GM19239 (cell line): Measurements from ENCODE around the gene GPR34.
"Not testable (repeated sequence)": the region's sequence is repeated elsewhere in the genome, so short reads cannot be mapped to it uniquely, and the experiment has no call there.

Experiments used
- DNase-seq: peaks from one replicate; pipeline ENCODE4 v3.0.0; 2011; ENCODE audit warnings: low spot score; ENCODE audit not compliant: insufficient read length
- FAIRE-seq: peaks from 2 replicates; lab custom pipeline; 2011; peaks lifted over from hg19 to GRCh38; lab: Jason Lieb, UNC

Gene GPR34, protein sequence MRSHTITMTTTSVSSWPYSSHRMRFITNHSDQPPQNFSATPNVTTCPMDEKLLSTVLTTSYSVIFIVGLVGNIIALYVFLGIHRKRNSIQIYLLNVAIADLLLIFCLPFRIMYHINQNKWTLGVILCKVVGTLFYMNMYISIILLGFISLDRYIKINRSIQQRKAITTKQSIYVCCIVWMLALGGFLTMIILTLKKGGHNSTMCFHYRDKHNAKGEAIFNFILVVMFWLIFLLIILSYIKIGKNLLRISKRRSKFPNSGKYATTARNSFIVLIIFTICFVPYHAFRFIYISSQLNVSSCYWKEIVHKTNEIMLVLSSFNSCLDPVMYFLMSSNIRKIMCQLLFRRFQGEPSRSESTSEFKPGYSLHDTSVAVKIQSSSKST

DNA sequence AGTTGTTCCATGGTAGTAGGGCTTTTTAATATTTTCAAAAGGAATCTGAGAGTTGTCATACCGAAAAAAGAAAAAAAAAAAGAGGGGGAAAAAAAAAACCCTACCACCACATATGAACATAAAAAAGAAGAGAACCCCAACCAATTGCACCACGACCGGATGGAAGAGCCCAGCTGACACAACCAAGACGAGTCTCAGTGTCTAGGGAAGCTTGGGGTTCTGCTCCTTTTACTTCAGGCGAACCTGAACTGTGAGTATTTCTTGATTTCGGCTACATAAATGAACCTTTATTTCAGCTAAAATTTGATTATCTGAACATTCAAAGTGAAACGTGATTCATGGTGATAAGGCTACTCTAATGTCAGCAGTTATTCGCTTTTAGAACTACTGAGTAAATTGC is at the start of gene GPR34:
Gene GPR34, plus strand, starts transcription at position 139 of the 400 bp plus-strand sequence. CDS start 6,661 bp downstream, outside the sequence.
- FAIRE-seq (peak; percentile 95), DNase-seq (no peak)

DNA sequence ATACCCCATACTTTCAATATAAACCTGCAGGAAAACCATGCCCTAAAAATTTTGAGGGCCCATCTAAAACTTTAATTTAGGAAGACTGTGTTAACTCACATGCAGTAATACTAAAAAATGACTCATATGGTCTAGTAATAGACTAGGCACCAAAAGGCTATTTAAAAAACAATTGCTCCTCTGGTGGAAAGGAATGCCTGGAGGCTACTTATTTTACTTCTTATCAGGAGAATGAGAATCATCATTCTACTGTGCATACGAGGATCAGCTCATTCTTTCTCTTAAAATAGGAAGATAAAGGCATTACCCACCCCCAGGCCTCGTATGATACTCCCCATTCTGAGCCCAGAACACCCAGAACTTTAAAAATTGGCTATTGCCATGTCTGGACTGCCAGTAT is 42.6 kb upstream of the GPR34 start:
- FAIRE-seq, DNase-seq: not testable (repeated sequence)

DNA sequence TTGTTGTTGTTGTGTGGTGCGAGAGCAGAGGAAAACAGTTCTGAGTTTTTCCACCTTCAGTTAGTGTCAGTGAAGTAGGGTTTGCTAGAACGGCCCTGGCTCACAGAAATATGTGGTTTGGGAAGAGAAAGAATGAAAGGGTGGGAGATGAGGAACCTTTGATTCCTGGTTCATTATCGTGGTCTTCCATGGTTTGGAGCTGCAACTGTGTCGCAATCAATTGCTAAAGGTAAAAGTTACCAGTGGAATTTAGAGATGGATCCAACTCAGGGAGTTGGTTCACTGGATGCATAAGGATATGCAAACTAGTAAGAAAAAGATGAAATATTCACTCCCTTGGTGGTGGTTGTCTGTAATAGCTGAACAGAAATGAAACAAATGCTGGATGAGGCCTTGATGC is 35.6 kb upstream of the GPR34 start:
- FAIRE-seq = no peak

DNA sequence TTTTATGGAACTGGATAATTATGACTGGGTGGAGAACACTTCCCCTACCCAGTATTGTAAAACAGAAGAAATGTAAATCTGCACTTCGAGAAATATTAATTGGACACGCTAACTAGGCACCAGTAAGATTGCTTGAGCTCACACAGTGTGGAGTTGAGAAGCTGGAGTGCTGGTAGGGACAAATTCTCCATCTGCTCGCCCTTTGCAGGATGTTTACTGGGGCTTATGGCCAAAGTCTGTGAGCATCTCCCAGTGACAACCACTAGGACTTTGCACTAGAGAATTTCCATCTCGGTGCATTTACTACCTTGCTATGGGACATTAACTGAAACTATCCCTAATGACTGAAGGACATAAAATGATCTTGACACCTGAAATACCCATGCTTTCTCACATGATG is 33.7 kb upstream of the GPR34 start:
- FAIRE-seq (no peak), DNase-seq (no peak)

More for the DNA sequence above, 35.6 kb upstream of the GPR34 start:
- no peak for DNase-seq

DNA sequence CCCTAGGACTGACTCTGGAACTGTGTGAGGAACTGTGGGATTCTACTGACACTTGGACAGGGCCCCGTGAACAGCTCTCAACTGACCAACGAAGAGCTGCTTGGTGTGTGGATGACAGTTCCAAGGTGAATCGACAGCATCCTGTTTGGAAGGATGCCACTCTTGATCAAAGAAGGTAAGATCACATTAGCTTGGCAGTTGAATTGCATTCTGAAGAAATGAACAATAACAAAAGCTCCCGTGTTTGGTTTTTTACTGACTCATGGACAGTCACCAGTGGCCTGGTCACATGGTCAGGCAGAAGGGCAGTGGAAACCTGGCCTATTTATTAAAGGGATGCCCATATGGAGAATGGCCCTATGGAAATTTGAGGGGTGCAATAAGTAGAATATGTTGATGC is 33.1 kb upstream of the GPR34 start:
- FAIRE-seq (no peak), DNase-seq (no peak)

DNA sequence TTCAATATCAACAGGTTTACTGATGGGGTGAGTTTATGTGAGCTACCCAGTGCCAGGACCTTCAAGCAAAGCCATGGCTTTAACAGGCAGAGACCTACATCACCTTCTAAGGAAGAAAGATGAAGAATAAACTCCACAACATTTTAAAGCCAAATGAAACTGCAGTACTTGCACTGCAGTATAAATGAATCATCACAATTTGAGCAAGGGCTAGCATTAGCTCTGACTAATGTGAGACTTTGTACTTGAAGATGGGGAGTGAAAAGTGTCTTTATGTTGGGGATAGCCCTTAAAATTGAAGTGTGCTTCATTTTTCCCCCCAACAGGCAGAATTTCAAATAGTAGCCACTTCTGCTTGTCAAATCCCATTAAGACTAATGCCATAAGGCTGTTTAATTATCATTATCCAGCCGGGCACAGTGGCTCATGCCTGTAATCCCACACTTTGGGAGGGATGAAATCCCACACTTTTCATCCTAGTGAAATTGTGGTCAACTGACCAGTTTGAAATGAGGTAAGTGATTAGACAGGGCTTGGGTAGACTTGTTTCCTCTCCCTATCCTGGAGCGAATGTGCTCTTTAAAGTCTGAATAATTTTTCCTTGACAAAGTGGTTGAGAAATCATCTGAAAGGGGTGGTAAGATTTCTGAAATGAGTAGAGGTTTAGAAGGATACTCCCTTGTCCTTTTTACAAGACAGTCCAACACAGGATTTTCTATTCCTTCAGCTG is 27.2 kb upstream of the GPR34 start:
- no peak for DNase-seq
- peak; percentile 63 for FAIRE-seq

DNA sequence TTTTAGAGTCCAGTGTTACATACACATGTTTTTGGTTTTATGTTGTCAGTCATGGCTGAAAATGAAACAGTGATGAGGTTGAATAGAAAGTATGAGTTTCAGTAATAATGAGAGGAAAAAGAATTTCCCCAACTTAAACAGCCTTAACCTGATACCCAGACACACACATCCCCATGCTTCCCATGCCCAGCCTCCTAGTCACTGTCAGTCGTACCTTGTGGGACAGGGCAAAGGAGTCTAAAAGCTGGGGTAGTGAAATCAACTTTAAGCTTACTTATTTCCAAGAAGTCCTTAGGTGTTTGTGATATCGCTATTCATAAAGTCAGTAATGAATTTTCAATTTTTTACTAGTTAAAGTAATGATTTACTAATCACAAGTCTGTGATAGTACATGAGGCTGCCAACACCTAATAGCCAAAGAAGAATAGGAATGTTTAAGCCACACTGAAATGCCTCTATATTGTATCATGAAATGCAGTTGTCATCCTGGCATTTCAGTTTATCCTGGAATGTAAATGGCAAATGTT is 24.3 kb upstream of the GPR34 start:
- FAIRE-seq = peak; percentile 81
- DNase-seq = no peak

DNA sequence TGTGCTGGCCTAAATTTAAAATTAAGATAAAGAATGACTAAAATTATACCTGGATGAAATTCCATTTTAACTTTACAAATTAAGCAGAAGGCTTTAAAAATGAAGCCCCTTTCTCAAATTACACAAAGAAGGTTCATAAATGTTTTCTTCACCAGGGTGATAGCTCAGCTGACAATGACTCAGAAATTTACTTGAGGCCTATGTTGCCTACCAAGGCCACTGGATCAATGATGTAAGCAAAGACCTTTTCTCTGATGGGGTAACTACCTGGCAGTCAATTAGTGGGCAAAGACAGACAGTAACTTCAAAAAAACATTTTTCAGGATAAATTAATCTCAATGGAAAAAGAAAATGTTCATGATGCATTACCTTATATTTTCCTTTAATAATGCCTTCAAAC is 23.9 kb upstream of the GPR34 start:
- no peak for DNase-seq
- FAIRE-seq = peak; percentile 40

DNA sequence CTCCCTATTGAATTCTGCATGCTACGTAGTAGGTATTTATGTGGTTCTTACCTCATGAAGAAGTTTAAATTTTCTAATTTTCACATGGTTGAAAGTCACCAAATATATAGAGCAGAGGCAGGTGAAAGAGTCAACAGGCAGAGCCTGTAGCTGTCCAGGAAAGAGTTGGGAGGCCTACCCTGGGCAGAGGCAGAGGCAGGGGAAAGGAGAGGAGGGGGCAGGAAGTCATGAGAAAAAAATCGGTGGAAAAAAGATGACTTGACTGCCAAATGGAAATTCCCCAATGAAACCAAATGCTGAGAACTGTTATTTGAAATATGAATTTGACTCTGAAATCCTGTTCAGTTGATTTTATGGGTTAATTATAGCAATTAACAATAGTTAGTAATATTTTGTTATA is 23.1 kb upstream of the GPR34 start:
- DNase-seq (no peak), FAIRE-seq (no peak)

DNA sequence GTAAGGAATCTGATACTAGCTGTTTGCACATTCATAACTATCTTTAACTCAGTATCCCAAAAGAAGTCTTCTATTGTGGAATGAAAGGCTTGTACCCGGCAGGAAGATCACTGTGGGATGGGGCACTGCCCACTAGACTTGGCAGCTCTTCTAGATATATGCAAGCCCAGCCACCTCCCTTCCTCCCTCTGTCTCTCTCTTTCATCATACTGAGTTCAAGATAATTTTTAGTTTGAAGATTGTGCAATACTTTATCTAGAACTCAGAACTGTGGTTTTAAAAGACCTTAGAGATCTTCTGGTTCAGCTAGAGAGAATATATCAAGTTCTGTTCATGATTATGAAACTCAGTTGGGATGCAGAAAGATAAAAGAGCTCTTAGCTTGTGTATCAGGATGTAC is 22.5 kb upstream of the GPR34 start:
- DNase-seq (no peak), FAIRE-seq (peak; percentile 74)

DNA sequence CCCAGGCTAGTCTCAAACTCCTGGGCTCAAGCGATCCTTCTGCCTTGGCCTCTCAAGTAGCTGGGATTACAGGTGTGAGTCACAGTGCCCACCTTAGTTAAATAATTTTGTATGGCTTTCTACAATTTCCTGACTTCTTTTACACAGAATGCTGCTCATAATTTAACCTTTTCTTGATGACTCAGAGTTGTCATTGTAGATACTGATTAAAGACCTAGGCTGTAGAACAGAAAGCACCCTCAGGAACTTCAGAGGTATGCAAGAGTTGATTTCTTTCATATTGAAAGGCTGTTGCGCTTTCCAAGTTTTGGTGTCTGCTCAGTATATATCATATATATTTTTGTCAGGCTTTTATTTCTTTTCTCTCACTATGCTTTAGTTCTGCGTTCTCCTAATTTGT is 21.1 kb upstream of the GPR34 start:
- peak; percentile 75 for FAIRE-seq

DNA sequence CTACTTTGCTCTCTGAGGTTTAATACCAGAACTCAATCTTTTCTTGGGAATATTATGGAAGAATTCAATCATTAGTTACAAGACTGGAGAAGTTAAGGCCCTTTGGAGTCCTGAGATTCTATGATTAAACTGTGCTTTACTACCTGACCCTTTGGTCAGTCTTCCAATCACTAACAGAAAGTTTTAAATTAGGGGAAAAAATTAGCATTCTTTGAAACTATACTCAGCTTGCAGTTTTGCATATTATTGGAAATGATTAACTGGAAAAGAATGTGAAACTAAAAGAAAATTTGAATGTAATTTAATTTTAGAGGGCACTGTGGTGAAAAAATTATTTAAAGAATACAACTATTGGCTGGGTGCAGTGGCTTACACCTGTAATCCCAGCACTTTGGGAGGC is 18.7 kb upstream of the GPR34 start:
- no peak for FAIRE-seq
- no peak for DNase-seq

More for the DNA sequence above, 21.1 kb upstream of the GPR34 start:
- DNase-seq = no peak

DNA sequence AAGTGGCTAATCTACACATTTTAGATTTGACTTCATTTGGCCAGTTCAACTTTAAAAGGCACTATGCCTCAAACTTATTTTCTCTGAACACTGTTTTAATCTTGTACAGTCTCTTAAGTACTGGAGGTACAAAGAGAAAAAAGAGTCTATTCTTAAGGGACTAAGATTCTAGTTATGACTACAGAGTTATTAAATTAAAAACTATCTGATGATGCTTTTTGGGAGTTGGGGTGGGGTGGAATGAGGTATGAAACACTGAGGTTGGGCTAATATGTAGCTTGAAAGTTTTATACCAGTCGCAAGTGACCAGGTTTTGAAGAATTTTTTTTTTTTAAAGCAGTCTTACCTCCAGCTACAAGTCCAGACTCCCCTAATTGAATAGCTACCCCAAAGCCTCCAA is 17.7 kb upstream of the GPR34 start:
- FAIRE-seq (no peak), DNase-seq (no peak)

DNA sequence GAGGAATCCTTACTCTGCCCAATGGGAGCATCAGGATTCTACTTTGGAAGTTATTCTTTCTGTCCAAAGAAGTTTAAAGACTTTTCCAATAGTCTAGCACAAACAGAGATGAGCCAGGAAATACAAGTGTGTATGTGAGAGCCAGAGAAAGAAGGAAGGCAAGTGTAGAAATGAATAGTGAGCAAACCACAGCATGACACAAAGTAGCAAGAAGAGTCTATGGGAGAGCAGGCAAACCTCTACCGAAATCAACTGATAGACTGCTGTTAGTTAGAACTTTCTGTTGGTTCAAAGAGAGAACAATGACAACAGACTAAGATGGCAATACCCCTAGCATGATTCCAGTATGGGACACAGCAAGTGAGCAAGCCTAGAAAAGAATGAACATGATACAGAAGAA is 16.1 kb upstream of the GPR34 start:
- DNase-seq = no peak
- peak; percentile 68 for FAIRE-seq

DNA sequence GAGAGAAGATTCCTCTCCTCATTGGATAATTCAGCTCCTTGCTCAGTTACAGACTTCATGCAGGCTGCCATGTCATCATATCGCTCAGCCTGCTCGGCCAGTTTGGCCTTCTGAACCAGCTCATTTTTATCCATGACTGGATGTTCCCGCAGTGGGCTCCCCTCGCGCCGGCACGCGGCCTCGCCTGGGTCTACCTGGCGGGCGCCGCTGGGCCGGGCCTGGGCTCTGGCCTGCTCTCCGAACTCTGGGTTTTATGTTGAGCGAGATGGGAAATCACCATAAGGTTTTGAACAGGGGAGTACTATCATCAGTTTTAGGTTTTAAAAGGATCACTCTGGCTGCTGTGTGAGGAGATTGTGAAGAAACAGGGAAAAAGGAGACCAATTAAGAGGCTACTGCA is 12.4 kb upstream of the GPR34 start:
- not testable (repeated sequence) for FAIRE-seq, DNase-seq

DNA sequence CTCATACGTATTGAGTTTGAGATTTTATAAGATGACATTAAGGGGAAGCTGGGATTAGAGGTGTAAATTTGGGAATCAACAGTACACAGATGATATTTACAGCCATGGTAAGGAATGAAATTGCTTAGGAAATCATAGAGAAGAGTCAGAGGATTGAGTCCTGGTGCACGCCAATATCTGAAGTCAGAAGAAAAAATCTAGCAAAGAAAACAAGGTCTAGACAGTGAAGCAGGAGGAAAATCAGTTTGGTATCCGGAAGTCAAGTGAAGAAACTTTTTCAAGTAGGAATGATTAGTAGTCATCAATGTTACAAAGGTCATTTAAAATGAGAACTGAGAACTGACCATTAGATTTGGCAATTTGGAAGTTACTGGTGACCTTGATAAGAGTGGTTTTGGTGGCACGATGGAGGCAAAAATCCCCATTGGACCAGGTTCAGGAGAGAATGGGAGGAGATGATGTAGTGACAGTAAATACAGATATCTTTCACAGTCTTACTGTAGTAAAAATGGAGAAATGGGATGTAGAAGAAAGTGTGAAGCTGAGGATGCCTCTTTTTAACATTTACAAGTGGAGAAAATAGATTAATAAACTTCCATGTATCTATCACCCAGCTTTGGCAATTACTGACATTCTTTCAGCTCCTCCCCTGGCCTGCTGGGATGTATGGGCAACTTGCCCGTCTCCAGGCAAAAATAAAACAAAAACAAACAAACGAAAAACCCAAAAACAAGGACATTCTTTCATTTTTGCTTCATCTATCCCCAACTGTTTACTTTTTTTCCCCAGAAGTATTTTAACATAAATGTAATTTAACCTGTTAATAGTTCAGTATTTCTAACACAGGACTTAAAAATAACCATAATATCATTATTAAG is 11.4 kb upstream of the GPR34 start:
- DNase-seq = no peak
- FAIRE-seq = no peak

DNA sequence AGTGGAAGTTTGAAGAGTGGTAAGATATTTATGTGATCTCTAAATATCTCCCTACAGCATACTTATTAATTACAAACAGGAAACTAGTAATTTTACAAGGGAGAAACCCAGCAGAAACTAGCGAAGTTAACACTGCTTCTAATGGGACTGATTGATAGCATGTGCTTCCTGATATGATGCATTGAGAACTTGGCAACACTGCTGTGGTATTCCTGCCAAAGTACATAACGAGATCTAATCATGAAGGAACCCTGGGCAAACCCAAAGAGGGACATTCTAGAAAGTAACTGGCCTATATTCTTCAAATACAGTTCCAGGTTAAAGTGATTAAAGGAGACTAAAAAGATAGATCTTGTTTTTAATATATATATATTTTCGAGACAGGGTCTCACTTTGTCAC is 4.6 kb upstream of the GPR34 start:
- peak; percentile 89 for FAIRE-seq
- DNase-seq = no peak

DNA sequence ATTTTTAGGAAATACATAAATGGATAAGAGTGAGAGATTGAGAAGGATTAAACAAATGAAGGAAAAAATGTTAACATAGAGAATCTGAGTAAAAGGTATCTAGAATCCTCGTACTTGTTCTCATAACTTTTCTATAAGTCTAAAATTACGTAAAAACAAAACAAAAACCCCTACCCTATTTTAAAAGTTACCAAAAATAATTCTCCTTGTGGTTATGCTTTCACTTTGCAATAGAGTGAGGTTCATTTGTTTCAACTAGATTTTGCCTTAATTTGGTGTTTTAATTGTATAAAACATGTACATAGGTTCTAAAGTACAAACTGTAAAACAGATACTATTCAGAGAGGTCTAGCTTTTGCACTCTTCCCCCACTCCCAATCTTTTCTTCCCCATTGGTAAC is 3.8 kb upstream of the GPR34 start:
- FAIRE-seq = peak; percentile 92

DNA sequence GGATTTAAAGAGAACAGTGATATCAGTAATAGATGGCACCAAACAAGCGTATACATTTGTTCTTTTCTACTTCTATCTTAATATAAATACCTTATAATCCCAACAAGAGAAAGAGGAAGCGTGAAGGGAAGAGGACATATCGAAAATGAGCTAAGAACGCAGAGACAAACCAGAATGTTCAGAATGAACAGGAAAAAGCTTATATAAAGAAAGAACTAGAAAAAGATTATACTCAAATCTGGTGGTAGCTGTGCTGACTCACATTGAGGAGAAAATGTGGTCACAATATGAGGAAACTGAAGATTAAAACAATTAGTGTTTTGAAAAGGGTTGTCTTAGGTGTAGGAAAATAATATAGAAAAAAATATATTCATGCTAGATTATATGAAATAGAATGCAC is 2.0 kb upstream of the GPR34 start:
- peak; percentile 89 for FAIRE-seq
- DNase-seq = no peak

More for the DNA sequence above, 3.8 kb upstream of the GPR34 start:
- no peak for DNase-seq

DNA sequence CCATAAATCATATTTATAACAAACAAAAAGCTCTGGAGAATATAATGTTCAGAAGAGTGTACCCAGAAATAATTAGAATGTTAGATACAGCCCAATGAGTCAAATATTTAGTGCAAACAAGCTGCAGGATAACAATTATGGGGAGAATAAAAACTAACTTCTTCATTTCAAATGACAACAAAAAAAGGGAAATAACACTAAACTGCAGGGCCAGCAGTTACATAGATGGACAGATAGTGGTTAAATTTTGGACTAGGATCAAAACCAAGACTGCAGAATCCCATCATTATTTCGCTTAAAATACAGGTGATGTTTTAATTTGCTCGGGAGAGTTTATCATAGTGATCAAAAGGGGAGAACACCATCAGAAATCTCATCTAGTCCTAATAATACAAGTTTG is 617 bp upstream of the GPR34 start:
- peak; percentile 66 for FAIRE-seq
- DNase-seq = no peak
